ENCODE measurements around the gene BNC1. TPM values are rescaled to one million over a fixed set of nuclear protein-coding genes. Genes with fewer than 3 reads are reported as not detected.
A peak's percentile ranks its signal among the peaks of the same experiment; 100 is the strongest.

BNC1 gene
- total RNA-seq, 2 donors from 2014 or later, result 0.26 TPM; not detected in 1

DNA sequence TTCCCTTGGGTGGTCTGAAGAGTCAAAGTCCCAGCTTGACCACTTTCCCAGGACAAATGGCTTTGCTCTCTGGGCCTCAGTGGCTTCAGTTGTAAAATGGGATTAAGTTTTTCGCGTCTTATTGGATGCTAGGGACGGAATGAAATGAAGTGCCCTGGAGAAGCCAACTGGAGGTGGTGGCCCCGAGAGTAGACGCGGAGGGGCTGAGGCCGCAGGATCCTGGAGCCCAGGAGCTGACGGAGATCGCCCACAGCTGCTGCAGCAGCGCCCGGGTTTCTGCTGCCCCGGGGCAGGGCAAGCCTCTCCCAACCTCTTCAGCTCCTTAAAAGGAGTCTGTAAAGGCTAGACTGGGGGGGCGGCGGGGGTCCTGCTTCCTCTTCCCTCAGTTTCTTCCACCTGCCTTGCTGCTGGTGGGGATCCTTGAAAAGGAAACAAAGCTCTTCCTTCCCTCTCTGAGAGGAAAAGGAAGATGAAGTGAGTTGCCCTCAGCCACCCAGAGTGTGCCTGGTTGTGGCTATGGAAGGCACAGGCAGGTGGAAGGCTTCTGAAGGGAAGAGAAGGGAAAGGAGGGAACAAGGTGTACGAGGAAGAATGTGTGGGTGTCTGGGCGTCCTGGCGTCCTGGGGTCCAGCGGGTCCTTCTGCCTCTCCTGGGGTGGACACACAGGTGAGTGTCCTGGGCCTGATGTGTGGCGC is 967 bp upstream of the BNC1 start:
- TF ChIP-seq, protein P1, sequence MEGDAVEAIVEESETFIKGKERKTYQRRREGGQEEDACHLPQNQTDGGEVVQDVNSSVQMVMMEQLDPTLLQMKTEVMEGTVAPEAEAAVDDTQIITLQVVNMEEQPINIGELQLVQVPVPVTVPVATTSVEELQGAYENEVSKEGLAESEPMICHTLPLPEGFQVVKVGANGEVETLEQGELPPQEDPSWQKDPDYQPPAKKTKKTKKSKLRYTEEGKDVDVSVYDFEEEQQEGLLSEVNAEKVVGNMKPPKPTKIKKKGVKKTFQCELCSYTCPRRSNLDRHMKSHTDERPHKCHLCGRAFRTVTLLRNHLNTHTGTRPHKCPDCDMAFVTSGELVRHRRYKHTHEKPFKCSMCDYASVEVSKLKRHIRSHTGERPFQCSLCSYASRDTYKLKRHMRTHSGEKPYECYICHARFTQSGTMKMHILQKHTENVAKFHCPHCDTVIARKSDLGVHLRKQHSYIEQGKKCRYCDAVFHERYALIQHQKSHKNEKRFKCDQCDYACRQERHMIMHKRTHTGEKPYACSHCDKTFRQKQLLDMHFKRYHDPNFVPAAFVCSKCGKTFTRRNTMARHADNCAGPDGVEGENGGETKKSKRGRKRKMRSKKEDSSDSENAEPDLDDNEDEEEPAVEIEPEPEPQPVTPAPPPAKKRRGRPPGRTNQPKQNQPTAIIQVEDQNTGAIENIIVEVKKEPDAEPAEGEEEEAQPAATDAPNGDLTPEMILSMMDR (IDR thresholded peaks at IDR 0.05), result no peak
- TF ChIP-seq POLR2A (IDR thresholded peaks at IDR 0.05), result no peak
- DNase-seq, result no peak
- no peaks in the 10 kb centered on the region for H3K36me3 ChIP-seq (replicated peaks in 1 of 2; ENCODE audit: insufficient read depth in 1 of 2, low read depth in 2 of 2)
- intact Hi-C loops (cut with DNase I), result no loop called here
- ATAC-seq, result no peak
- 62 to 63% methylated on average over 19 of the region's 19 CpGs for WGBS, 2 donors
- peaks cover 0 to 29% of the 10 kb centered on the region in 2 donors for H3K27me3 ChIP-seq
- no peak overlapping the region for H3K4me3 ChIP-seq
- no peak overlapping the region for H3K27ac ChIP-seq
- peaks cover 15% of the 10 kb centered on the region for H3K4me1 ChIP-seq
- H3K9me3 ChIP-seq, result no peaks in the 10 kb centered on the region

DNA sequence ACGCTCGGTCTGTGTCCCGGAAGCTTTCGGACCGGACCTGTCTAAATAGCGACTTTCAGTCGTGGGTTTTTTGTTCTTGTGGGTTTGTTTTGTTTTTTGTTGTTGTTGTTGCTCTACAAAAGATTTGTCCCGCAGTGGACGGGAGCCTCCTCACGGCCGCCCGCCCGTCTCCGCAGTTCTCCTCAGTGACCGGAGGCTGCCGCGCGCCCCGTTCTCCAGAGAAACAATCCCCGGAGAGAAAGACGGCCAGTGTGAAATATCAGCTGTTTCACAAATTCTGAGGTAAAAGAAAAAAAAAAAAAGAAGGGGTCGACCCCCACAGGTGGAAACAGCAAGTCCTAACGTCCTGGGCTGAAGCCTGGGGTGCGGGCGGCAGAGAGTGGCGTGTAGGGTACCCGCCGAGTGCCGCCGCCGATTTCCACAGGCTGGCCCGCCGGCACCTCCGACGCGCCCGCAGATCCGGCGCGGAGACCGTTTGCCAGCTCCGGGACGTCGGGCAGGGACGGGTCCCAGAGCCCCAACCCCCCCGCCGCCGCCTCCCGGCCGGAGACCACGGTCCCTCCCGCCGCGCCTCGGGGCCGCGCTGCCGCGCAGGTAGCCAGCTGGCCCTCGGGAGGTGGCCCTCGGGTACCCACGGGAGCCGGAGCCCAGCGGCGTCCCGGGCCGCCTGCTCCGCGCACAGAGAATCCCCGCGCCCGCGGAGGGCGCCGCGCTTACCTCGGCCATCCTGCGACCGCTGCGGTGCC is 478 bp downstream of the BNC1 start:
- Histone ChIP-seq H3K27ac (no peak overlapping the region), H3K4me3 (peak overlapping the region in 1 of 2 donors; percentile 9), H3K4me1 (peaks cover 15% of the 10 kb centered on the region), H3K36me3 (replicated peaks in 1 of 2; ENCODE audit: insufficient read depth in 1 of 2, low read depth in 2 of 2) (no peaks in the 10 kb centered on the region), H3K9me3 (no peaks in the 10 kb centered on the region), H3K27me3 (peaks cover 0 to 29% of the 10 kb centered on the region in 2 donors)
- intact Hi-C loops (cut with DNase I), result no loop called here
- DNase-seq (no peak), ATAC-seq (no peak)
- no peak for TF ChIP-seq POLR2A (IDR thresholded peaks at IDR 0.05)
- TF ChIP-seq, protein P1 (IDR thresholded peaks at IDR 0.05), result no peak
- 3 to 8% methylated on average over 34 to 61 of the region's 80 CpGs for WGBS, 2 donors

DNA sequence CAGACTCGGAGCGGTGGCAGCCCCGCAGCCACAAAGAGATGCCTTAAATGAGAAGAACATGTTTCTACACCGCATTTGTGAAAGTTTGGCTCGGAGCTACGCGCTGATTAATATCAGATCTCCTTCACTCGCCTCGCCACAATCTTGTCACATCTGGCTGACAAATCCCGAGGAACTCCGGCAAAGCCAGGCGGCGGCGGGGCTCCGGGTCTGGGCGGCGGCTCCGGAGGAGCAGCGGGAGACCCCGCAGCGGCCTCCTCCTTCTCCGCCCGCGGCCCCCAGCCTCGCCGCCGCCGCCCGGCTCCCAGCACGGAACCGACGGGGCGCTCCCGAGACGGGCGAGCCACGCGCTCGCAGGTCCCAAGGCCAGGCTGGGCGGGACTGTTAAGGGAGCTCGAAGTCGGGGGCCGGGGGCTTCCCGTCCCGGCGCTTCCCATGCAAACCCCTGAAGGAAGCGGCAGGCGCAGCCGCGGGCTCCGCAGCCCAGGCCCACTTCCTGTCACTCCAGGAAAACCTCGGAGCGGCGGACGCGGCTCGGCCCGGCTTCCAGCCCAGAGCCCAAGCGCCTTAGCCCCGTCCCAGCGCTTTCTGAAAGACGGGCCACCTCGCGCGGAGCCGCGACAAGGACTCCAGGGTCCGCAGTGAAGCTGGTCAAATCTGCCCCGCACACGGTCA is 1.2 kb downstream of the BNC1 start:
- peaks cover 15% of the 10 kb centered on the region for H3K4me1 ChIP-seq
- no peaks in the 10 kb centered on the region for H3K36me3 ChIP-seq (replicated peaks in 1 of 2; ENCODE audit: insufficient read depth in 1 of 2, low read depth in 2 of 2)
- intact Hi-C loops (cut with DNase I), result no loop called here
- peaks cover 0 to 29% of the 10 kb centered on the region in 2 donors for H3K27me3 ChIP-seq
- H3K4me3 ChIP-seq, result peak overlapping the region in 1 of 2 donors; percentile 9
- DNase-seq (peak in 1 of 4 donors; percentile 13), ATAC-seq (peak; percentile 33)
- WGBS, 2 donors, result 7 to 14% methylated on average over 27 to 70 of the region's 70 CpGs
- TF ChIP-seq, protein P1 (IDR thresholded peaks at IDR 0.05), result no peak
- TF ChIP-seq POLR2A (IDR thresholded peaks at IDR 0.05), result no peak
- H3K9me3 ChIP-seq, result no peaks in the 10 kb centered on the region
- H3K27ac ChIP-seq, result no peak overlapping the region

GRCh38 chr15:83282776-83283137 is 1.7 kb downstream of the BNC1 start:
- H3K4me3 ChIP-seq, result no peak overlapping the region
- no peaks in the 10 kb centered on the region for H3K36me3 ChIP-seq (replicated peaks in 1 of 2; ENCODE audit: insufficient read depth in 1 of 2, low read depth in 2 of 2)
- no peaks in the 10 kb centered on the region for H3K9me3 ChIP-seq
- intact Hi-C loops (cut with DNase I), result no loop called here
- no peak for DNase-seq
- H3K4me1 ChIP-seq, result peaks cover 15% of the 10 kb centered on the region
- no peak for ATAC-seq
- H3K27ac ChIP-seq, result no peak overlapping the region
- TF ChIP-seq, protein P1 (IDR thresholded peaks at IDR 0.05), result no peak
- no peak for TF ChIP-seq POLR2A (IDR thresholded peaks at IDR 0.05)
- WGBS, 2 donors, result 30 to 51% methylated on average over 8 to 10 of the region's 10 CpGs
- peaks cover 0 to 29% of the 10 kb centered on the region in 2 donors for H3K27me3 ChIP-seq
